GM19025 (cell line): ENCODE data around the gene HSP90AB1.

Experiments
- ATAC-seq: cut with Tn5 transposase; IDR thresholded peaks from one replicate; pipeline ENCODE4 v1.9.1; 2021; ENCODE audit warnings: mild to moderate bottlenecking, low read depth, moderate library complexity; ENCODE audit not compliant: unreplicated experiment

HSP90AB1 gene

DNA sequence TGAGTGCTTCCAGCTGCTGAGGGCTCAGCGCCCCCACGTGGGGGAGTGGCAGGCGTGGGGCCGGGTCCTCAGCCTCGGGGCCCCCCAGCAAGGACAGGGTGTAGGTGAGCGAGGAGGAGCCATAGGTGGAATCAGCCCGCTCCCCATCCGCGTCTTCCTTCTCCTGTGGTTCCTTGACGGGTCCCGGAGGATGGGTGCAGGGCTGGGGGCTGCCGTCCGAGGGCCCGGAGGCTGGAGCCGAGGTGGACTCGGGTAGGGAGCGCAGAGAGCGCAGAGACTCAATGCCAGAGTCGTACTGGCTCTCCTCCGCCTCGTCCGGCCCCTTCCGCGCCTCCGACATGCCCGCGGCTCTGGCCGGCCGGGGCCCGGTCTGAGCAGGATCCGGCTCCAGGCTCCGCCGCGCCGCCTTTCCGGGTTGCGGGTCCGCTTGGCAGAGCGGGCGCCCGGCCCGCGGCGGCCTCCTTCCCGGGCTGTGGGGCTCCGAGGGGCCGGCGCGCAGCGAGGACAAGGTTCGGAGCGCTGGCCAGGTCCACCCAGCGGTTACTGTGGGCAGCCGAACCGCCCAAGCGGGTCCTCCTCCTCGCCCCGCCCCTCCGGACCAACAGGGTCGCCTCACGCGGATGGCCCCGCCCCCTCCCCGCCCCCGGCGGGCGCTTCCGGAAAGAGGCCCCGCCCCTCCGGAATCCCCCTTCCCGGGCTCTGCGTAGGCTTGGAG, 18.3 kb downstream of the HSP90AB1 start, which contains the start of gene NFKBIE:
TSS of gene NFKBIE (minus strand) at position 545 of the 715 bp plus-strand sequence. CDS start at position 340, 205 bp downstream.
- ATAC-seq: peak; percentile 32

DNA sequence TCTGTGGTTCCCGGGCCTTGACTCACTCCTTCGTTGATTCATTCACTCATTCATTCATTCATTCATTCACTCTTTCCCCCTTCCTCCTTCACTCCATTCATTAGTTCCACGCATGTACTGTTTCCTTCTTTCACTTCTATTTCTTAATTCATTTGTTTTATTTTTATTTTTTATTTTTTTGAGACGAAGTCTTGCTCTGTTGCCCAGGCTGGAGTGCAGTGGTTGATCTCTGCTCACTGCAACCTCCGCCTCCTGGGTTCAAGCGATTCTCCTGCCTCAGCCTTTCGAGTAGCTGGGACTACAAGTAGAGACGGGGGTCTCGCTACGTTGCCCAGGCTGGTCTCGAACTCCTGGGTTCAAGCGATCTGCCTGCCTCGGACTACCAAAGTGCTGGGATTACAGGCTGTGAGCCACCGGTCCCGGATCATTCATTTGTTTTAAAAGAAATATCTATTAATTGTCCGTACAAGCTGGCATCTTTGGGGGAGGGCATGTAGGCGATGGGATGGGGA, 18.9 kb downstream of the HSP90AB1 start:
- ATAC-seq: no peak

DNA sequence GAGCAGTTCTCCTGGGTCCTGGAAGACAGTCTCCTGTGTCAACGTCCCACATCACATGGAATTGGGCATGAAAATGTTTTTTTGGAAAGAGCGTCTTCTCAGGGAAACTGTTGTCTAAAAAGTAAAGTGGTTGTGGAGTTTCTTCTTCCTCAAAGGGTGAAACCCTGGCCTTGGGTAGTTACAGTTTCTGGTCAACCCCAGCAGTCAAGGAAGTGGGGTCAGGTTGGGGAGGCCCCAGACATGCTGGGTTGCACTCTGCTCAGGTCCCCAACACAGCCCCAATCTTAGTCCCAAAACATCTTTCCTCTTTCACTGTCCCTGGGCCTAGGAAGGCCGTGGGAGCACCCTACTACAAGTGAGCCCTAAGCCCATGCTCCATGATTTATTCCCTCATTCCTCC, 19.4 kb downstream of the HSP90AB1 start:
- ATAC-seq: no peak

GRCh38 chr6:44267252-44267651, 20.4 kb downstream of the HSP90AB1 start:
- no peak for ATAC-seq

GRCh38 chr6:44268095-44268628, 21.3 kb downstream of the HSP90AB1 start:
- ATAC-seq: no peak

DNA sequence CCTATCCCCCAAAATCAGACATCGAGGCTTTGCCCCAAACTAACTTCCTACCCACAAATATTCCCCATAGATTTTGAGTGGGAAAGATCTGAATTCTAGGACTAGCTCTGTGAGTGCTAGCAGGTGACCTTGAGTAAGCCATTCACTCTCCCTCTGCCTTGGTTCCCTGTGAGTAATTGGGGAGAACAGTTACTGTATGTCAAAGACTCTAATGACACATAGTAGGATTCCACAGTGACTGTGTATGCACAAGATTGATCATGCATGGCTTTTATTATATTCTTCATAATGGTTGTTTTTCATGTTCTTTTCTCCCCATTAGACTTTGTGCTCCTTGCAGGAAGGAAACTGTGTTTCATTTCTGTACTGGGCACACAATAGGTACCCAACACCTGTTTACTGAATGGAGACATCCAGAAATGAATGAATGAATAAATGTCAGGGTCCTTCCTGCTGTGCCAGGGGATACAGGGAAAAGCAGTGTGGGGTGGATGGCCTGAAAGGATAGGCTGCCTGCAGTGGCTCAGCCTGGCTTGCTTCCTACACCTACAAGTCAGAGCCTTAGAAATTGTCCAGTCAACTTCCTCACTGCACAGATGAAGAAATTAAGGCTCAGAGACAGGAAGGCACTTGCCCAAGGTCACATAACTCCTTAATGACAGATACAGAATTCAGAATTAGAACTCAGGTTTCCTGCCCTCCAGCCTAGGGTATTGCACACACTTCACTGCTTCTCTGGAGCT, 22.4 kb downstream of the HSP90AB1 start:
- ATAC-seq: no peak

DNA sequence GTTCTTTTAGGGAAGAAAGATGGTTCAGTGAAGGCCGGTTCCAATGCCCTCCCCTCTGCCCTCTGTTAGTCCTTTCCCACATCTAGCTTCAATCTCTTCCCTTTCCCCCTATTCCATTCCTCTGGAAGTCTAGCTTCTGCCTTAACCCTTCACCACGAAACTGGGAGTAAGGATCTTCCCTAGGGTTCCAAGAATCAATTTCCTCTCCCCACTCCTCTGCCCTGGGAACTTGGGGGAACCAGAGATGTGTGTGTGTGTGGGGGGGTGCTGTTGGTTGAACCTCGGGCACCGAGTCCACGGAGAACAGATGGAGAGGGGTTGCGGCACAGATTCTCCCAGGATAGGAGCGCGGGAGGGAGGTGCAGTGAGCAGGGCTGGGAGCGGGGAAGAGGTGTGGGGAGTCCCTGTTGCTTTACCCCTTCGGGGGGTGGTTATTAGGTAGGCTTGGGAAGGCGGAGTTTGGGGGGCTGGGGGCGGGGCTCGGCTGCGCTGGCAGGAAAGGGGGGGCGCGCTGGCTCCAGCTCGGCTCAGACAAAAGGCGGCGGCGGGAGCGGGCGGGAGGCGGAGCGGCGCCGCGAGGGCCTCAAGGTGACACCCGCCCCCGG, 23.1 kb downstream of the HSP90AB1 start, which contains the start of gene TMEM151B:
TSS of gene TMEM151B (plus strand) at position 530 of the 605 bp plus-strand sequence. CDS start 293 bp downstream, outside the sequence.
- no peak for ATAC-seq

DNA sequence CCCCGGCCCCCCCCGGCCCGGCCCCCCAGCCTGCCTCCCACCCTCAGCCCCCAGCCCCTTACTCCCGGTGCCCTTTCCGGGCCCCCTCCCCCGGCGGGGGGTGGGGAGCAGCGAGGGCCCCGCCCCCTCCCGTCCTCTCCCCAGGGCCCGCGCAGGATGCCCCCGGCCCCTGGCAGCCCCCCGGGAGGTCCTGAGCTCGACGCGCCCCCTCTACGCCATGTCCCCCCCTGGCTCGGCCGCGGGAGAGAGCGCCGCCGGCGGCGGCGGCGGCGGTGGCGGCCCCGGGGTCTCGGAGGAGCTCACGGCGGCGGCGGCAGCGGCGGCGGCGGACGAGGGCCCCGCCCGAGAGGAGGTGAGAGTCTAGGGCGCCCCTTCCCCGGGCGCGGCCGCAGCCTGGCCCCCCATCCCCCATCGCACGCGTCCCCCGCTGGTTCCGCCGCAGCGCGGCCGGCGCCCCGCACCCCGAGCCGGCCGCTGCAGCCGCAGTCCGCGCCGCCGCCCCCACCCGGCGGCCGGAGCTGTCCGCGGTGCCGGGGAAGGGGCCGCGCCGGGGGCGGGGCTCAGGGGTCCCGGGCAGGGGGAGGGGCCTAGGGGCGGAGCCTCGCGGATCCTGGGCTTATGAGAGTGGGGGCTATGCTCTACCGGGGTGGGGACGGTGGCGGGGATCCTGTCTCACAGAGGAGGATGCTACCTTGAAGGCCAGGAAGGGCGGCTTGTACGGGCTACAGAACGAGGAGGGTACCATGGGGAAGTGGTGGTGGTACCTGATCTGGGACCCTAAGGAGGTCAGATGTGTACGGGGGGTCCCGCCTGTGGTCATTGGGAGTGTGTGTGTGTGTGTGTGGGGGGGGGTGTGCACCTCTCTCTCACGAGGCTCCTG, 23.9 kb downstream of the HSP90AB1 start:
- ATAC-seq: no peak

- no peak for ATAC-seq
Measured at GRCh38 chr6:44271406-44271723, 24.5 kb downstream of the HSP90AB1 start.

GRCh38 chr6:44271914-44272313, 25.0 kb downstream of the HSP90AB1 start:
- no peak for ATAC-seq

DNA sequence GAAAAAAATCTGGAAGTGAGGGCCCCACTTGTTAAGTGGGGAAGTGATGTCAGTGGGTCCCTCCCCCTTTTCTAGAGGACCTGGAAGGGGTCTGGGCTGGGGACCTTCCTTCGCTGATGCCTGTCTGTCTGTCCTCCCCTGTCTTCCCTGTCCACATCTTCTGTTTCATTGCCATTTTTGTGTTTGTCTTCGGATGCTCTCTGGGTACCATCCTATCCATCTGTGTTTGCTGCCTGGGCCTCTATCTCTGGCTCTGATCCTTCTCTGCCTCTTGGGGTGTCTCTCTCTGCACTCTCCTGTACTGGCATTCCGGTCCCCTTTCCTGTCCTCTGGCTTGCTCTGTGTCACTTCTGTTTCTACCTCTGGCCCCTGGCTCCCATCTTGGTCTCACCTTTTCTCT, 25.6 kb downstream of the HSP90AB1 start:
- no peak for ATAC-seq

GRCh38 chr6:44272999-44273566, 26.2 kb downstream of the HSP90AB1 start:
- ATAC-seq: no peak

- ATAC-seq: no peak
Measured at GRCh38 chr6:44273617-44274016, 26.7 kb downstream of the HSP90AB1 start.

DNA sequence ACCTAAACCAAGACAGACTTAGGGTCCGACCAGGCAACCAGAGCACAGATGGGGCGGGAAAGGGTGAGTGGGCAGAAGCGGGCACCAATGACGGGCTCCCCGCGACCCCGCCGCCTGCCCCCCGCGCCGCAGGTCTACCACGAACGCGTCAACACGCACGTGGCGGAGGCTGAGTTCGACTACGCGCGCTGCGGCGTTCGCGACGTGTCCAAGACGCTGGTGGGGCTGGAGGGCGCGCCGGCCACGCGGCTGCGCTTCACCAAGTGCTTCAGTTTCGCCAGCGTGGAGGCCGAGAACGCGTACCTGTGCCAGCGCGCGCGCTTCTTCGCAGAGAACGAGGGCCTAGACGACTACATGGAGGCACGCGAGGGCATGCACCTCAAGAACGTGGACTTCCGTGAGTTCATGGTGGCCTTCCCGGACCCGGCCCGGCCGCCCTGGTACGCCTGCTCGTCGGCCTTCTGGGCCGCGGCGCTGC, 28.4 kb downstream of the HSP90AB1 start:
- ATAC-seq: no peak

GRCh38 chr6:44275749-44276648, 29.1 kb downstream of the HSP90AB1 start:
- no peak for ATAC-seq

DNA sequence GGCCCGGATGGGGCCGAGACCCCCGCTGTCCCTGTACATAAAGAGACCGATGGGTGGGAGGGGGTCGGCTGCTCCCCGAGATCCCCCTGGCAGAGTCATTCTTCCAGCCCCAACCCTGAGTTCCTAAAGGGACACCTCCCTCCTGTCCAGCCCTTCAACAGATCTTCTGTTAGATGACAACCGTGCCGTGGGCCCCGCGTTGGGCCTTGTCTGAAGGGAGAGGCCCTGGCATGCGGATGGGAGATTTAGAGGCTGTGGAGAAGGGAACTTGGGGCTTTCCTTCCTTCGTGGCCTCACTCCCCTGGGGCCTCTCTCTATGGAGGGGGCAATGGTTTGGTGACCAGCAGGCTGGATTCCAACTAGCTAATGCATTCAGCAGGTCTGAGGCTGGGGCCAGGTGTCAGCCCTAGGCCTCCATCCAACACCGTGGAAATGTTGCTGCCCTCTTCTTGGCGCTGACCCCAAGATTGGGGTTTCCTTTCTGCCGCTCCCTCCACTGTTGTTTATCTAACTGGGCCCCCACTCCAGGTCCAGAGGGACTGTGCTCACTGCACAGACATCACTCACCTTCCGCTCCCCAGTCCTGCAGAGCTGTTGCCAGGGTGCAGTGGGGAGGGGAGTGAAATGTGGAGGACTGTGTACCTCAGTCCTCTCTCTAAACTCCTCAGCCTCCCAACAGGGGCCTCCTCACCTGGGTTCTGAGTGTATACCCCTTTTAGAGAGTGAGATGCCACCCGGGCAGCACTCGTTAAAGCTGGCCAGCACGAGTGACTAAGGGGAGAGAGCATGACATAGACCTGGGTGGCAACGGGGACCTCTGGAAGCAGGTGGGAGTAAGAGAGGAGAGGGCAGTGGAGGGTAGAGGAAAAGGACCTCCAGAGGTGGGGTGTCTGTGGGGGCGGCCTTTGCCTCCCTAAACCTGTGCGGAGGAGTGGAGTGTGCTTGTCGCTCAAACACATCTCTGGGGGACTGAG, 30.1 kb downstream of the HSP90AB1 start:
- ATAC-seq: no peak

- no peak for ATAC-seq
Measured at GRCh38 chr6:44277763-44278162, 30.9 kb downstream of the HSP90AB1 start.
